NCI-H1417 (cell line): ENCODE measurements around the gene ATP11A.
"Not testable (repeated sequence)": the region's sequence is repeated elsewhere in the genome, so short reads cannot be mapped to it uniquely, and the experiment has no call there.

Source experiments
- DNase-seq, 3 experiments: peaks; one replicate each; lab custom pipeline; 2025; lab: John Stamatoyannopoulos, UW

The ATP11A gene

DNA sequence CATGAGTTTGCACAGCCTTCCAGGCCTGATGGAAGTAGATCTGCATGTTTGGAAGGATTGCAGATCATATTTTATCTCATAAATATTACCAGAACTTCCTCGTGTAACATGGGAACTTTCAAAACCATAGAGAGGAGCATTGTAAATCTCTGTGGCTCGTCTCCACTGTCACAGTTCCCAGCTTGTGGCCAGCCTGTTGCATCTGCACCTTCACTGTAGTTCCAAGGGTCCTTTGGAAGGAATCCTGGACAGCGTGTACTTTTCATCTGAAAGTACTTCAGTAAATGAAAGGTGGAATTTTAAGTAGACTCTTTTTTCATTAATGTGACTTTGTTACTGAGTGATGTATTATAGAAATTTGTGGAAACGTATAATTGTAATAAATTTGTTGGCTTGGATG is 105.4 kb downstream of the ATP11A start:
- no peak for DNase-seq

DNA sequence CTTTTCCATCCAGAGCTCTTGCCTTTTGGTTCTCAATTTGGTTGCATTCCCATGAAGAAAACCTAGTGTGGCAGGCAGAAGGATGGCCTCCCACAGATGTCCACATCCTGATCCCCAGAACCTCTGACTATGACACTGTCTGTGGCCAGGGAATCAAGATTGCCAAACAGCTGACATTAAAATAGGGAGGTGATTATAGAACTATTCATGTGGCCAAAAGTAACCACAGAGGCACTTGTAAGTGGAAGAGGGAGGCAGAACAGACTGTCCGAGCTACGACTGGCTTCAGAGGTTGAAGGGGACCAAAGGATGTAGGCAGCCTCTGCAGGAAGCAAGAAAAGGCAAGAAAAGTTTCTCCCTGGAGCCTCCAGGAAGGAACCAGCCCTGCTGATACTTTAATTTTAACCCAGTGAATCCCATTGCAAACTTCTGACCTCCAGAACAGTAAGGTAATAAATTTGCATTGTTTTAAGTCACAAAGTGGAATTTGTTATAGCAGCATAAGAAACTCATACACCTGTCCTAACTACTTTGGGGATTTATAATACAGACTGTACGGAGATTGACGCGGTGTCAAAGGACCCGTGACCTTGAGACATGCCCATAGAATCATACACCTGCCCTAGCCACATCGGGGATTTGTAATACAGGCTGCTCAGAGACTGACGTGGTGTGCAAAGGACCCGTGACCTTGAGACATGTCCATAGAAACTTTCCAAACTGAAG is 106.5 kb downstream of the ATP11A start:
- no peak for DNase-seq

GRCh38 chr13:112799394-112799793 is 109.6 kb downstream of the ATP11A start:
- no peak for DNase-seq

GRCh38 chr13:112800057-112800456 is 110.2 kb downstream of the ATP11A start:
- DNase-seq = no peak

- DNase-seq = not testable (repeated sequence)
Observed at GRCh38 chr13:112800807-112801206, 111.0 kb downstream of the ATP11A start.

GRCh38 chr13:112802802-112803195 is 113.0 kb downstream of the ATP11A start:
- no peak for DNase-seq

DNA sequence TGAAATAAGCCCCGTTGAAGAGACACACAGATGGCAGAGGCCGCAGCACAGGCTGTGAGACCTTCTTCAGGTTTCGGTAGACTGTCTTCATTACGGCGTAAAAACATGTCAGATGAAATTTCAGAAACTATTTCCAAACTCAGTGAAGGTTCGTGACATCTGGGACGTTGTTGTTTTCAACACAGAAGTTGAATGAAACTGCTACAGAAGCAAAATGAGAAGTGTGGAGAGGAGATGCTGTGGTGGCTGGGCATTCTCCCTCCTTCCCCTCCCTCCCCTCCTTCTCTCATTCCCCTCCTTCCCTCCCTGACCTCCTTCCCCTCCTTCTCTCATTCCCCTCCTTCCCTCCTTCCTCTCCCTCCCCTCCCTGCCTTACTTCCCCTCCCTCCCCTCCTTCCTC is 113.6 kb downstream of the ATP11A start:
- DNase-seq = no peak

DNA sequence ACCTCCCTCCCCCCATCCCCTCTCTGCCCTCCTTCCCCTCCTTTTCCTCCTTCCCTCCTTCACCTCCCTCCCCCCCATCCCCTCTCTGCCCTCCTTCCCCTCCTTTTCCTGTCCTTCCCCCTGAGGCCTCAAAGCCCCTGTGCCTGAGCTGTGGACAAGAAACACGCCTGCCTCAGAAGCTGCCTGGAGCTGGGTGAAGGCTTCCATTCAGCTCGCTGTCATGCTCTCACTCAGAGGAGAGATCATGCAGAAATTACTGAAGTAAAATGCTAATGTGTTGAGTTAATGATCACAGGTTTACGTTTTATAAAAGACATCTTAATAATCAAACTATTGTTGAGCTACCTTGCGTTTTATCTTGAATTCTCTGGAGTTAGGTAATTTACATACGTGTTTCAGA is 114.5 kb downstream of the ATP11A start:
- DNase-seq = no peak

DNA sequence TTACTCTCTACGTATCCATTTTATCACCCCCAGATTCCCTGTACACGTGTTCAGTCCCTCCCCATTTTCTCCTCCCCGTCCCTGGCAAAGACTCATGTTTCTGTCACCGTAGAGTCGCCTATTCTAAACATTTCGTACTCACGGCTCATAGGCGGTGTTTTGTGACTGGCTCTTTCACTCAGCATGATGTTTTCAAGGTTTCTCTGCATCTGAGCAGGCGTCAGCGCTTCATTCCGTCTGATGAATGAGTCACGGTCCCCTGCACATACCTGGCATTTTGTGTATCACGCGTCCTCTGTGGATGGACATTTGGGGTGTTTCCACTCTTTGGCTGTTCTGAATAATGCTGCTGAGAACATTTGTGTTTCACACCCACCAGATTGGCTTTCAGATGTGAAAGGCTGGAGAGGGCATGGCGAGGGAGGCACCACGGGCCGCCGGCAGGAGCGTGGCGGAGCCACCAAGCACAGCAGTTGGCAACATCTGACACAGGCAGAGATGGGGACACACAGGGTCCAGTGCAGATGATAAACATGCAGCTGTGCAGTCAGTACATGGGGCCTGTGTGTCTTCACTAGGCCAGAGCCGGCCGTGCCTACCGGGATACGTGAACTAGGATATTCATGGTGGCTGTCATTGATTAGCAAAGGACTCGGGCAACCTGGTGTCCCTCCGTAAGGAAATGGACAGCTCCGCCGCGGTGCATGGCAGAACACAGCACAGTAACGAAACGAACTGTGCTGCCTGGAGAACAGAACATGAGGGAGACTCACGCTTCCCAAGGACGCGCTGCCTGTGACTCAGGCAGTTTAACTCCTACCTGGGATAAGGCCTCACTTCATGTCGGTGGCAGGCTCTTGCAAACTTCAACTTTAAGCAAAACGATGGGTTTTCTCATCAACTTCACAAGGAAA is 117.2 kb downstream of the ATP11A start:
- no peak for DNase-seq

GRCh38 chr13:112807653-112808376 is 118.0 kb downstream of the ATP11A start:
- no peak for DNase-seq

DNA sequence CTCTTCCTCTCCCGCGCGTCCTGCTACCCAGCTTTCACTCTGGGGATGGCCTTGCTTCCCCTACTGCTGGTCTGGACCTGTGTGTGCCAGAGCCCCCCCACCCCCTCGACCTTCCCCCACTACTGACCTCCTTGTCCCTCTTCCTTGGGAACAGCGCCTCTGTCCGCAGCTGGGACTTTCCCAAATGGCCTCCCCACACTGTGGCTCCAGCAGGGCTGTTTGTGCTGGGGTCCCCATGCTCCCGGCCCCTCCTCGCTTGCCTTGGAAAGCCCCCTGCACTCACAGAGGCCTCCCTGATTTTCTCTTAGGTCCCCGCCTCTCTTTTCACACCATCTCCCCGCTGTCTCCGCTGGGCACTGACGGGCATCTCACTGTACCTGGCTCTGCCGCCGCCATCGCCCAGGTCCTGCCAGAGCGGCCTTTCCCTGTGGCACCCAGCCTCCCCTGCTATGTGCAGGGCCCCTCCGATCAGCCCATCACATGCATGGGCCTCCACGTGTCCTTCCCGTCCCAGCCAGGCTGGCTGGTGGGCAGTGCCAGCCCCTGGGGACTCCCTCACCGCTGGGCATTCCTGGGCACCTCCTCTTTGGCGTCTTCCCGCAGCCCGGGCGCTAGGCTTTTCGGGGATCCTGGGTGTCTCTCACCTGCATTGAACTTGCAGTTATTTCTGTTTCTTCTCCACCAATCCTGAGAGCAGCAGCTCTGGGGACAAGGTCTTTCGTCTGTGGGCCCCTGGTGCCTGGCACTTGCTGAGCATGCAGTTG is 118.7 kb downstream of the ATP11A start:
- DNase-seq = no peak

DNA sequence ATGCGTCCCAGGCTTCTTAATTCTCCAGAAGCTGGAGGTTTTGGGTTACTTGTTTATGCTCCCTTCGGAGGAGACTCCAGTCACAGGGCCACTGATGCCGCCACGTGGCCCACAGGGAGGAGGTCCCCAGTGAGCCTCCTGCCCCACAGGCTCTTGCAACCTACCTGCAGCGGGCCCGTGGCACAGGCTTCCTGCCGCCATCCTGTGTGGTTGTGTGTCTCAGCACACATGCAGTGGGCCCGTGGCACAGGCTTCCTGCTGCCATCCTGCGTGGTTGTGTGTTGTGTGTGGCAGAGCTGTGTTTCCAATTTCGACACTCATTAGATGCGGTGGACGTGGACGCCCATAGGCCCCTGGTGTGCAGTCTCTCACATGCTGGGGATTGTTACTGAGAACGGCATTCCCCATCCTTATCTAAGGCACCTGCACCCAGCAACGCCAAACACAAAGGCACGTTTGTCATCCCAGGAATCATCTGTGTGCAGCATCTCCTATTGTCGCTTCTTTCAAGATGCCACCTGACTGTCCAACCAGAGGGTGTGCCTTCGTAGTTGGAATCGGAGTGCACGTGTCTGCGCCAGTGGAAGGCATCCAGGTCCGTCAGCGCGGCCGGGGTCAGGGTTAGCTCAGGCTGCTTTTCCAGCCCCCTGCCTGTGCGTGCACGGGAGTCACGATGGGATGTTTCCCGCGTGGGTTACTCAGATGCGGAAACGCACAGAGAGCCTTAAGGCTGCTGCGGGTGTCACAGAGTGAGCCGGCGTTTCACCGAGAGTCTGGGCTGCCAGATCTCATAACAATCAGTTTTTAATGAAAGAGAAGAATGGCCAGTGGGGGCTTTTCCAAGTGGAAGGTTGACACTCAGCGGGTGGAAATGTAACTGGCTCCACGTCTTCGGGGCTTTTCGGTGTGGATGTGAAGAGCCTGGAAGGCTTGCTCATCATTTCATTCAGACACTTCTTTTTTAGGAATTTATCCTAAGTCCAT is 119.8 kb downstream of the ATP11A start:
- no peak for DNase-seq

GRCh38 chr13:112810608-112811007 is 120.8 kb downstream of the ATP11A start:
- DNase-seq = no peak

GRCh38 chr13:112812306-112813055 is 122.6 kb downstream of the ATP11A start:
- DNase-seq = no peak

DNA sequence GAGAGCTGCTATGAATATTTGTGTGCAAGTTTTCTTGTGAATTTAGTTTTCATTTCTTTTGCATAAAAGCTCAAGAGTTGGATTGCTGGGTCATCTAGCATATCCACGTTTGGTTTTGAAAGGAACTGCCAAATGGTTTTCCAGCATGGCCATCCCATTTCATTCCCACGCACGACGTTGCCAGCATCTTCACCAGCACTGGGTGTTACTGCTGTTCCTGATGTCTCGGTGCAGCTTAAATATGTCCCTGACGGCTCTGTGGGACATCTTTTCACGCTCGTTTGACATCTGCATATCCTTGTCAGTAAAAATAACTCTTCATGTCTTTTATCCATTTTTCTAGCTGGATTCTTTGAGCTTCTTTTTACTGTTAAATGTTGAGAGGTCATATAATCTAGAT is 123.7 kb downstream of the ATP11A start:
- no peak for DNase-seq

- no peak for DNase-seq
Observed at GRCh38 chr13:112814905-112815585, 125.2 kb downstream of the ATP11A start.

DNA sequence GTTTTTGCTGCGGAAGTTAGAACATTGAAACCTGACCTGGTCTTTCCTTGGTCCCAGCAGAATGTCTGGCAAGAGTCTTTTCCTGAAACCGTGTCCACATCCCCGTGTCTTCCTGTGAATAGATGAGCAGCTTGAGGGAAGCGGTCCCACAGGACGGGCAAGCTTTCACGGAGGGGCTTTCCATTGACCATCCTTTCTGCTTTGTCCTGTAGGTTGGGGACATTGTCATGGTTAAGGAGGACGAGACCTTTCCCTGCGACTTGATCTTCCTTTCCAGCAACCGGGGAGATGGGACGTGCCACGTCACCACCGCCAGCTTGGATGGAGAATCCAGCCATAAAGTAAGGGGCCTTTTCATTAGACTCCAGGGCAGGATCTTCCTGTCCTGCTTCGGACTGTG is 126.0 kb downstream of the ATP11A start:
- DNase-seq = no peak

DNA sequence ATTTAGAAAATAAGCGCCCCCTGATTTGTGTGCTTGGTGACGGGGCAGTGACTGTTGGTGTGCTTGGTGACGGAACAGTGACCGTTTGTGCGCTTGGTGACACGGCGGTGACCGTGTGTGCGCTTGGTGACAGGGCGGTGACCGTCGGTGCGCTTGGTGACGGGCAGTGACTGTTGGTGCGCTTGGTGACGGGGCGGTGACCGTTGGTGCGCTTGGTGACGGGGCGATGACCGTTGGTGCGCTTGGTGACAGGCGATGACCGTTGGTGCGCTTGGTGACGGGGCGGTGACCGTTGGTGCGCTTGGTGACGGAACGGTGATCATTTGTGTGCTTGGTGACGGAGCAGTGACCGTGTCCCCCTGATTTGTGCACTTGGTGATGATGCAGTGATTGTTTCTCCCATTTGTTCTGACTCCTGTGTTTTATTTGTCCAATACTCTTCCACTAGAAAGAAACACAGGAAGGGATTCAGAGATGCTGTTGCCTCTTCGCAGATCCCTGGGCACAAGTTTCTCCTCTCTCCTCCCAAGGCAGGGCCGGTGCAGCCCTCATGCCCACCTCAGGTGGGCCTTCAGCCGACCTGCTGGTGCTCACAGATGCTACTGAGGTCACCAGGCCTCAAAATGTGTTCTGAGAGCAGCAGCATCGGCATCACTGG is 128.3 kb downstream of the ATP11A start:
- no peak for DNase-seq

GRCh38 chr13:112818698-112819045 is 128.8 kb downstream of the ATP11A start:
- DNase-seq = no peak
